ENCODE data around the gene KRT8. TPM values are rescaled to one million over a fixed set of nuclear protein-coding genes. Genes with fewer than 3 reads are reported as not detected.

The KRT8 gene
- total and polyA plus RNA-seq, 2 of the 13 experiments (the other 11 are each of a cell fraction or from before 2014, with no cell fraction given): 498 to 718 TPM

GRCh38 chr12:52903285-52903854 lies 1.5 kb downstream of the KRT8 start (continued):
- no peak for TF ChIP-seq ZFYVE20 (CRISPR knock-in tag; IDR thresholded peaks at IDR 0.05; ENCODE audit: borderline replicate concordance, low read depth)
- TF ChIP-seq ZNF792 (CRISPR knock-in tag; IDR thresholded peaks at IDR 0.05): no peak
- TF ChIP-seq AHDC1 (CRISPR knock-in tag; IDR thresholded peaks at IDR 0.05; ENCODE audit: borderline replicate concordance): no peak
- TF ChIP-seq ARNT2 (CRISPR knock-in tag; IDR thresholded peaks at IDR 0.05; ENCODE audit: low read depth): peak; percentile 26; the same call in 1 of the 2 replicates
- peak; percentile 63 for TF ChIP-seq FOSL2 (CRISPR knock-in tag; IDR thresholded peaks at IDR 0.05)
- TF ChIP-seq CREB3 (CRISPR knock-in tag; IDR thresholded peaks at IDR 0.05): no peak
- no peak for TF ChIP-seq ATF7-NPFF (CRISPR knock-in tag; IDR thresholded peaks at IDR 0.05; ENCODE audit: low read depth)
- TF ChIP-seq AFF4 (CRISPR knock-in tag; IDR thresholded peaks at IDR 0.05): no peak
- TF ChIP-seq HIC2 (CRISPR knock-in tag; IDR thresholded peaks at IDR 0.05; ENCODE audit: low read depth): no peak
- no peak for TF ChIP-seq ZNF704 (CRISPR knock-in tag; IDR thresholded peaks at IDR 0.05; ENCODE audit: borderline replicate concordance)
- TF ChIP-seq ZNF580 (CRISPR knock-in tag; IDR thresholded peaks at IDR 0.05; ENCODE audit: borderline replicate concordance, low read depth): 0 out of 2 replicates have a peak, but pooled peaks have one; percentile 16
- peak; percentile 80; the same call in 1 of the 2 replicates for TF ChIP-seq ZSCAN9 (CRISPR knock-in tag; IDR thresholded peaks at IDR 0.05; ENCODE audit: borderline replicate concordance)
